Activated CD8-positive, alpha-beta memory T cell treated with anti-CD3 and anti-CD28 coated beads for 4 hours (primary cell): ENCODE measurements around the gene EBF4.

Source experiments
- DNase-seq, 2 donors: peaks; one replicate each; pipeline ENCODE4 v3.0.0-alpha.2; 2020; ENCODE audit warnings: low read depth in 2 of 2

Gene EBF4, protein sequence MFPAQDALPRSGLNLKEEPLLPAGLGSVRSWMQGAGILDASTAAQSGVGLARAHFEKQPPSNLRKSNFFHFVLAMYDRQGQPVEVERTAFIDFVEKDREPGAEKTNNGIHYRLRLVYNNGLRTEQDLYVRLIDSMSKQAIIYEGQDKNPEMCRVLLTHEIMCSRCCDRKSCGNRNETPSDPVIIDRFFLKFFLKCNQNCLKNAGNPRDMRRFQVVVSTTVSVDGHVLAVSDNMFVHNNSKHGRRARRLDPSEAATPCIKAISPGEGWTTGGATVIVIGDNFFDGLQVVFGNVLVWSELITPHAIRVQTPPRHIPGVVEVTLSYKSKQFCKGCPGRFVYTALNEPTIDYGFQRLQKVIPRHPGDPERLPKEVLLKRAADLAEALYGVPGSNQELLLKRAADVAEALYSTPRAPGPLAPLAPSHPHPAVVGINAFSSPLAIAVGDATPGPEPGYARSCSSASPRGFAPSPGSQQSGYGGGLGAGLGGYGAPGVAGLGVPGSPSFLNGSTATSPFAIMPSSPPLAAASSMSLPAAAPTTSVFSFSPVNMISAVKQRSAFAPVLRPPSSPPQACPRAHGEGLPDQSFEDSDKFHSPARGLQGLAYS

DNA sequence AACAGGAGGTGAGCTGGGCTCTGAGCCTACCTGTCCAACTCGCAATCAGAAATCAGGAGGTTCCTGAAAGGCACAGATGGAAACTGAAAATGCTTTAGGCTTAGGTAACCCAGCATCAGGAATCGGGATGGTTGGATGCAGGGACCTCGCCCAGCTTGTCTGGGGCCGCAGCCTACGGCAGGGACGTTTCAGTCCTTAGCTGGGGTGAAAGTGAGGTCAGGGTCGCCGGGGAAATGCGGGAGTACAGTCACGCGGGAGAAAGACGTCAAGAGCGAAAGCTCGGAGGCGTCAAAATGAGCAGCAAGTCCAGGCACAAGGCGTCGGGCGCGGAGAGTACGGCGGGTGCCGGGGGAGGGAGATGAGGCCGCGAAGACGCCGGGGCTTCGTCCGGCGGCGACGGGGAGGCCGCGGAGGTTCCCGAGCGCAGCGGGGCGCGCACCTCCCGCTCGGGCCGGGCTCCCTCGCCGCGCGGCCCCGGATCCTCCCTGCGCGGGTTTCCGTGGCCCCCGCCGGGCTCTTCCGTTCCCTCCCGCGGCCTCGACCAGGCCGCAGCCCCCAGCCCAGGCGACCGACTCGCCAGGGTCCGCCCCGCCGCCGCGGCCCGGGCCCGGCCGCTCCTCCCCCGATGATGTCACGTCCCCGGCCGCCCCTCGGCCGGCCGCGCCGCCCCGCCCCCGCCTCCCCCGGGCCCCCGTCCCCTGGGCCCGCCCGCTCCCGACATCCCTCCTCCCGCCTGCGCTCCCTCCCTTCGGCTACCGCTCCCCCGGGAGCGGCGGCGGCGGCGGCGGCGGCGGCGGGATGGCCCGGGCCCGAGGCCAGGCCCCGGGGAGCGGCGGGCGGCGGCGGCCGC is at the start of gene EBF4:
Gene EBF4 (plus strand): TSS at position 745 of the 850 bp plus-strand sequence. CDS start 866 bp downstream, outside the sequence.
- no peak for DNase-seq

DNA sequence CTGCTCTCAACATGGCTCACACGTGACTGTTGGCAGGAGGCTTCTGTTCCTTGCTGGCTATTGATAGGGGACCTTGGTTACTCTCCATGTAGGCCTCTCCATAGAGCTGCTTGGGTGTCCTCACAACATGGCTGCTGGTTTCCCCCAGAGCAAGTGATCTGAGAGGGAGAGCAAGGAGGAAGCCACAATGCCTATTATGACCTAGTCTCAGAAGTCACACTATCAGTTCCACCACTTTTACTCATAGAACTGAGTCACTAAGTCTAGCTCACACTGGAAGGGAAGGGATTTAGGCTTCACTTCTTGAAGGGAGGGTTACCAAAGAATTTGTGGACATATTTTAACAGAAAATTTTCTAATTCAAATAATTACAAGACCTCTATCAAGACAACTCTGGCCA is 48.9 kb upstream of the EBF4 start:
- DNase-seq: no peak

DNA sequence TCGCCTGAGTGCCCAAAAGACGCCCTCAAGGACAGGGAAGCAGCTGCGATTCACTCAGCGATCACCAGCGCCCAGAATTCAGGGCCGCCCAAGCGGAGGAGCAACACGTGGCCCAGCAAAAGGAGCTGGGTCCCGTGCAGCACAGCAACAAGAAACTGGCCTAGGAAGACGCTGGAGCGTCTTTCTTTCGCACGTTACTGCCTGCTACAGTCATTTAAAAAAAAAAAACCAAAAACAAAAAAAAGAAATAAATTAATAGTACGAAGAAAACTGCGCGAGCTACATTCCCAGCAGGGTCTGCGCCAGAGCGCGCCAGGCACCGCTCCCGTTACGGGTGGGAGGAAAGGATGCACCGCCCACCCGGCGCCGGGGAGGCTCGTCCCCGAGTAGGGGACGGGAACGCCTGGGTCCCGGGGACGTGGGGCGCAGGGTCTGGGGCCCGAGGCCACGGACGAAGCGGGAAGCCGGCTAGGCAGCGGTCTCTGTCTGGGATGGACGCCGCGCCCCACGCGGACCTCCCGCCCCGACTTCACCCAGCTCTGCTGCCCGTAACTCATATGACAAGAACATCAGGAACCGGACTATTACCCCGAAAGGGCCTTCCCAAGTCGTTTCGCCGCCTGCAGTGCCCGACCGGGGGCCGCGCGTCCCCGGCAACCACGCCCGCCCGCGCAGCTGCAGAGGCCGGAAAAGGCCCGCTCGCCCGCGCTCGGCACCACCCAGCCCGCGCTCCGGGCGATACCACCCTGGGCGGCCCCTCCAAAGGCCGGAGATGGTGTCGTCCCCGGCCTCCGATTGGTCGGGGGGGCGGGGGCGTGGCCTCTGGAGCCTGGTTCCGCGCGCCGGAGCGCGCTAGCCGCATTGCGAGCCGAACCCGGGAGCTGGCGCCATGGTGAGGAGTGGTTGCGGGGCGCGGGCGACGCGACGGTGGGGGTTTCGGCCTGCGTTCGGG is 40.5 kb upstream of the EBF4 start, which contains the start of gene NOP56:
Gene NOP56 (plus strand): TSS at position 861 of the 952 bp plus-strand sequence. CDS start 29 bp downstream, at position 890.
- peak; percentile 87 to 88 for DNase-seq

DNA sequence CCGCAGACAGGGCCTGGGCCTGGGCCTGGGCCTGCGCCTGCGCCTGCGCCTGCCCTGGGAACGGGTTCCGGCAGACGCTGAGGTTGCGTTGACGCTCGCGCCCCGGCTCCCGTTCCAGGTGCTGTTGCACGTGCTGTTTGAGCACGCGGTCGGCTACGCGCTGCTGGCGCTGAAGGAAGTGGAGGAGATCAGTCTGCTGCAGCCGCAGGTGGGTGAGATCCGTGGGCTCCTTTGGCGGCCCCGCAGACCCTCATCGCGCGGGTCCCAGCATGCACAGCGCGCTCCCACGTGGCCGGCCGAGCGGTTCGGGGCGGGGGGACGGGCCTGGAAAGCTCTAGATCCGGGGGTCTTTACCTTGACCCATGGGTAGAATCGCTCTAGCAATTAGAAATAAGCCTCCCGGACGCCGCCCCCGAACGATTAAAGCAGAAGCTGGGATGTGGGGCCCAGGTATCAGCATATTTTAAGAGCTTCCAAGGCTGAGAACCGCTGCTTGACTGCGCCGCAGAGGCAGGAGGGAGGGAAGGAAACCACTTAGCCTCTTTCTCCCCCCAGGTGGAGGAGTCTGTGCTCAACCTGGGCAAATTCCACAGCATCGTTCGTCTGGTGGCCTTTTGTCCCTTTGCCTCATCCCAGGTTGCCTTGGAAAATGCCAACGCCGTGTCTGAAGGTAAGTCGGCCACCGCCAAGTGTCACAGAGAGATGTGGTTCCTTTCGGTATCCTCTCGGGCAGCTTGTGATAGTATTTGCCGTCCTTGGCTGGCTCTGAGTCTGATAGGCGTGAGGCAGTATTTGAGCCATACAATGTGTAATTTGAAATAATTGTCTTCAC is 39.6 kb upstream of the EBF4 start:
- peak in 1 of 2 donors; percentile 35 for DNase-seq

DNA sequence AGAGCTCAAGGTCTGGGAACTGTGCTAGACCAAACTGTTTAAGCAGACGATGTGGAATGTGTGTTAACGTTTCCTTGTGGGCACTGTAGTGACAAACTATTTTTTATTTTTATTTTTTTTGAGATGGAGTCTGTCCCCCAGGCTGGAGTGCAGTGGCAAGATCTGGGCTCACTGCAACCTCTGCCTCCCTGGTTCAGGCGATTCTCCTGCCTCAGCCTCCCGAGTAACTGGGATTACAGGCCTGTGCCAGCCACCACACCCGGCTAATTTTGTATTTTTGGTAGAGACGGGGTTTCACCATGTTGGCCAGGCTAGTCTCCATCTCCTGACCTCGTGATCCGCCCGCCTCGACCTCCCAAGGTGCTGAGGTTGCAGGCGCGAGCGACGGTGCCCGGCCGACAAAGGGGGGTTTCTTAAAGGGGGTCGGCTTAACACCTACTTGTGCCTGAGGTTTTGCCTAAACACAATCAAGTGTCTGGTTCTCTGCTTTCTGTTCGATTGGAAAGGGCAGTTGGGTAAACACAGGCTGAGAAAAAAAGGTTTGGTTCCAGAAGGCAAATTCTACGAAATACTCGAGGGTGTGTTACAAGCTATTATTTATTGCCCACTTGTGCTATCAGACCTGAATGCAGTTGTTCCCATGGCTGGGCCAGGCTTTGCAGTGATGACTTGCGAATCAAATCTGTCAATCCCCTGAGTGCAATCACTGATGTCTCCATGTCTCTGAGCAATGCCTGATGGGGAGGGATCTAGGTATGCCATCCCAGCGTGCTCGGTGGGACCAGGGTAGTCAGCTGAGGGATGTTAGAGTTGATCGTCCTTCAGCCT is 38.8 kb upstream of the EBF4 start:
- no peak for DNase-seq

DNA sequence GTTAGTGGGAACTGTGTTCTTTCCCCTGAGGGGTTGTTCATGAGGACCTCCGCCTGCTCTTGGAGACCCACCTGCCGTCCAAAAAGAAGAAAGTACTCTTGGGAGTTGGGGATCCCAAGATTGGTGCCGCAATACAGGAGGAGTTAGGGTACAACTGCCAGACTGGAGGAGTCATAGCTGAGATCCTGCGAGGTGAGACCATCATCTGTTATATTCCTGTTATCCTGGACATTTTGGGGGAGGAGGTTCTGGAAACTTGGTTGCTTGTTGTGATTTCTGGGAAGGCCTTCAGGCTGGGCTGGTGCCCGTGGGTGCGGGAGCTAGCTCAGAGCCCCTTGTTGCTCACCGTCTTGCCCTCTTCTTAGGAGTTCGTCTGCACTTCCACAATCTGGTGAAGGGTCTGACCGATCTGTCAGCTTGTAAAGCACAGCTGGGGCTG is 38.2 kb upstream of the EBF4 start:
- DNase-seq: no peak

DNA sequence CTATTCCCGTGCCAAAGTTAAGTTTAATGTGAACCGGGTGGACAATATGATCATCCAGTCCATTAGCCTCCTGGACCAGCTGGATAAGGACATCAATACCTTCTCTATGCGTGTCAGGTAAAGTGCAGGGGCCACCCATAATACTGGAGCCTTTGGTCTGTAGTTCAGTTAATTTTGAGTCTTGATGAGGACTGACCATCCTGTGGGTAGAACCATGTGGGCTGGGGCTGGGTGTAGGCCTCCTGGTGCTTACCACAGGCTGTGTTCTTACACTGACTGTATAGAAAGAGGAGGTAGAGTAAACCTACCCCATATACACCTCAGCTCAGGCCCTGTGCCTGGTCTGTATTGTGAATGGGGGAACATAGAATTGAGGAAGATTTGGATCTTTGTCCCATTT is 37.7 kb upstream of the EBF4 start:
- DNase-seq: no peak

DNA sequence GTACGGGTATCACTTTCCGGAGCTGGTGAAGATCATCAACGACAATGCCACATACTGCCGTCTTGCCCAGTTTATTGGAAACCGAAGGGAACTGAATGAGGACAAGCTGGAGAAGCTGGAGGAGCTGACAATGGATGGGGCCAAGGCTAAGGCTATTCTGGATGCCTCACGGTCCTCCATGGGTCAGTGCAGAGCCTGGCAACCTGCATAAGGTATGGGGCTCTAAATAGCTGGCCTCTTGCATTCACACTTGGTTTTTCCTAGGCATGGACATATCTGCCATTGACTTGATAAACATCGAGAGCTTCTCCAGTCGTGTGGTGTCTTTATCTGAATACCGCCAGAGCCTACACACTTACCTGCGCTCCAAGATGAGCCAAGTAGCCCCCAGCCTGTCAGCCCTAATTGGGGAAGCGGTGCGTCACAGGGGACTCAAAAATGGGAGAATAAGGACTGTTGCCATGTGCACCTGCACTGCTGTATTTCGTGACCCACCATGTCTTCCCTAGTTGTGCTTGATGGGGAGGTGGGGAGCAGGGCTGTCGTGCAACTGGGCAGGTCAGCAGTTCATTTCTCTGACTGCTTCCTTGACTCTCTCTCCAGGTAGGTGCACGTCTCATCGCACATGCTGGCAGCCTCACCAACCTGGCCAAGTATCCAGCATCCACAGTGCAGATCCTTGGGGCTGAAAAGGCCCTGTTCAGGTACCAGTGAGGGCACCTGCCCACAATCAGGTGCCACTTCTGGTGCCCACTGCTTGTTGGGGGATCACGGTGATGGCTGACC is 37.1 kb upstream of the EBF4 start:
- no peak for DNase-seq

DNA sequence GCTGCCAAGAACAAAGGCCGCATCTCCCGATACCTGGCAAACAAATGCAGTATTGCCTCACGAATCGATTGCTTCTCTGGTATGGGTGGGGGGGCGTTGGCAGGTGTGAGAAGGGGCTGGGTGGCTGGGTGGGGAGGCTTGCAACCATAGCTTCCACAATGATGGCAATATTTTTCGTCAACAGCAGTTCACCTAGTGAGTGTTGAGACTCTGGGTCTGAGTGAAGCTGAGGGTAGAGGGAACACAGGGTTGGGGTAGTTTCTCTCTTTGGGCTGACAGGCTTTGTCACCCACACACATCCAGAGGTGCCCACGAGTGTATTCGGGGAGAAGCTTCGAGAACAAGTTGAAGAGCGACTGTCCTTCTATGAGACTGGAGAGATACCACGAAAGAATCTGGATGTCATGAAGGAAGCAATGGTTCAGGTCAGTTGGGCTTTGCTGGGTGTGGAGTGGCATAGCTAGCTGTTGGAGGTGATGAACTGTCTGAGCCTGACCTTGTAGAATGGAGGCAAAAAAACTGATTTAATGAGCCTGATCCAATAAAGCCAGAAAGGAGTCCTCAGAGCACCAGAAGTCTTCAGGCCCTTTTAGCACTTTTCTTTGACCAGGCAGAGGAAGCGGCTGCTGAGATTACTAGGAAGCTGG is 36.0 kb upstream of the EBF4 start:
- no peak for DNase-seq

DNA sequence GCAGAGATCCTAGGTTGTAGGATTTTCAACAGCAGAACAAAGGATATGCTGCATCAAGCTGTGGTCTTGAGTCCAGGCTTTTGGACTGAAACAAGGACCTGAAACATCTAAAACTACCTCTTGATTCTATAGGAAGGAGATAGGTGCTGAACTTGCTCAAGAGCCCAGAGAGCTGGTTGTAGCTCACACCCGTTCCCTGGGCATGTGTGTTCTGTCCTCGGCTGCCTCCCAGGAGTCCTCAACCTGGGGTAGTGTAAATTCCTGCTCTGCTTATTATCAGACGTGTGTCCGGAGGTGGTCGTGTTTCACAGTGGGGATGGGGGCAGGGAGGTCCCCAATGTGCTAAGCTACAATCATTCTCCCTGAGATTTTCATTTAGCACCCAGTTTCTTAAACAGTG is 35.3 kb upstream of the EBF4 start:
- no peak for DNase-seq

DNA sequence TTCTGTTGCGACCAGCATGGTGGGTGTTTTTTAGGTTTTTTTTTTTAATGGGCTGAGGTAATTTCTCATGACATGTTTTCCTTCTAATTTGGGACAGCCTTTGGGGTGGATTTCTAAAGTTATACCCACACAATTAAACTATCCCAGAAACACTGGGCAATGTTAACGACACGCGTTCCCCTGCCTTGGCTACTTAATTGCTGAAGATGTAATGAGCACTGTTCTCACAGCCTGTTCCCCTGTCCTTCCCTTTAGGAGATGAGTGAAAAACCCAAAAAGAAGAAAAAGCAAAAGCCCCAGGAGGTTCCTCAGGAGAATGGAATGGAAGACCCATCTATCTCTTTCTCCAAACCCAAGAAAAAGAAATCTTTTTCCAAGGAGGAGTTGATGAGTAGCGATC is 34.9 kb upstream of the EBF4 start:
- DNase-seq: no peak

DNA sequence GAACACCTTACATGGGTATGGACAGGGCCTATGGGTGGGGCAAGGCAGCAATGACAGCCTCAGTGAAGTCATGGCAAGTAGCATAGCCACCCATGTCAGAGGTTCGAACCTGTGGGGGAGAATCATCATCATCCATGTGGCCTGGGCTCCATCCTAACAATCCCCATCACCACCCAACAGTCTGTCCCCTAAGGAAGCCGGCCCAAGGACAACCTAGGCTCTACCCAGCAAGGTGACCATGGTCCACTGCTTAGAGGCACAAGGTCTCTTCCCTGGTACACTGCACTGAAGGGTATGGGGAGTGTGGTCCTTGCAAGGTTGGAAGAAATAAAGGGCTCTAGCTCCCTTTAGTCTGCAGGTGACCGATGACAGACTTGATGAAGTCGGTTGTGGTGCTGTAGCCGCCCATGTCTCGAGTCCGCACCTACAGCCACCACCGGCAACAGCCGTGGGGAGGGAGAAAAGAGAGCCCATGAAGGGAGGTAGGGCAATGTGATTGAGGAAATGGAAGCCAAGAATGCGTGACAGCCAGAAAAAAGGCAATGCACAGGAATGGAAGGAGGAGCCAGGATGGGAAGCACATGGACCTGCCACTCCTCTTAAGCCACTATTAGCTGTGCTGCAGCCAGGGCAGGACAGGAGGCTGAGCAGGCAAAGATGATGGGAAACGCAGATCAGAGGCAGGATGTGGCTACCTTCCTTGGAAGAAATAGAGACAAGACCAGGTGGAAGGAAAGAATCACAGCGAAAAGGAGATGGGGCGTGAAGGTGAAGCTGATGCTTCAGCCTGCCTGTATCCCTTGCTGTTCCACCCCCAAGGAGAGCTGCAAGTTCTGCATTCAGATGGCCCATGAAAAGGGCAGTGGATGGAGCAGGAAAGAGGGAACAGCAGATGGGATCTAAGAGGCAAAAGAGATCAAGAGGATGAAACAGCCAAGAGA is 33.9 kb upstream of the EBF4 start:
- DNase-seq: no peak

DNA sequence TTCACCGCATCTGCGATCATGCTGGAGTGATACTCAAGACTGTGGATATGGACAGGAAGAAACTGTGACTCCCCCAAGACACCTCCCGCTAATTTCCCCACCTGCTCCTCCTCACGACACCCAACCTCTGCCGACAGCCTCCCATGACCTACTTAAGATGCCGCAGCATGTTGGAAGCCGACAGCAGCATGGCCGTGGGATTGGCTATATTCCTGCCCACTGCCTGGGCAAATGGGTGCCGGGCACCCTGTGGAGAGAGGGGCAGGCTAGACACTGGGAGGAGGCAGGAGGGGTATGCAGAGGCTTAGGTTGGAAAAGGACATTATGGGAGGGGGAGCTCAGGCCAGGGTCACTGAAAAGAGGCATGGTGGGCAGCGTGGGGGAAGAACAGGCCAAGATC is 33.0 kb upstream of the EBF4 start:
- DNase-seq: no peak

DNA sequence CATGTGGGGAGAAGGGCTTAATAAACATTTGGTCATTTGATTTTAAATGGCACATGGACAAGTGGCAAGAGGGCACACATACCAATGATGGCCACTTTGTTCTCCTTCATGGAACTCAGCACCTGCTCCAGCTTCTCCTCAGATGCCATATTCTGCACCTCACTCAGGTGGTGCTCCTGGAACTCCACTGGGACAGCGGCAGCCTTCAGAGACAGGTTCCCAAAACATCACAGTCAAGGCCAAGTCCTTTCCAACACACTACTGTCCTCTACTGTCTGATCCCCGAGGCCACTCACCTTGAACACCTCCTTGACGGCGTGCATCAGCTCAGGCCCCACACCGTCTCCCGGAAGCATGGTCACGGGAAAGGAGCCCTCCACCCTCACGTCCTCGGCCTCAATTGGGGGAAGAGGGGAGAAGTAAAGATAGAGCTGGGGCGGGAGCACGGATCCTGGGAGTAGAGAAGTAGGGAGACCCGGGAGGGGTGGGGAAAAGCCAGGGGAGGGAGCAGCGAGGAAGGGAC is 29.2 kb upstream of the EBF4 start:
- DNase-seq: no peak

DNA sequence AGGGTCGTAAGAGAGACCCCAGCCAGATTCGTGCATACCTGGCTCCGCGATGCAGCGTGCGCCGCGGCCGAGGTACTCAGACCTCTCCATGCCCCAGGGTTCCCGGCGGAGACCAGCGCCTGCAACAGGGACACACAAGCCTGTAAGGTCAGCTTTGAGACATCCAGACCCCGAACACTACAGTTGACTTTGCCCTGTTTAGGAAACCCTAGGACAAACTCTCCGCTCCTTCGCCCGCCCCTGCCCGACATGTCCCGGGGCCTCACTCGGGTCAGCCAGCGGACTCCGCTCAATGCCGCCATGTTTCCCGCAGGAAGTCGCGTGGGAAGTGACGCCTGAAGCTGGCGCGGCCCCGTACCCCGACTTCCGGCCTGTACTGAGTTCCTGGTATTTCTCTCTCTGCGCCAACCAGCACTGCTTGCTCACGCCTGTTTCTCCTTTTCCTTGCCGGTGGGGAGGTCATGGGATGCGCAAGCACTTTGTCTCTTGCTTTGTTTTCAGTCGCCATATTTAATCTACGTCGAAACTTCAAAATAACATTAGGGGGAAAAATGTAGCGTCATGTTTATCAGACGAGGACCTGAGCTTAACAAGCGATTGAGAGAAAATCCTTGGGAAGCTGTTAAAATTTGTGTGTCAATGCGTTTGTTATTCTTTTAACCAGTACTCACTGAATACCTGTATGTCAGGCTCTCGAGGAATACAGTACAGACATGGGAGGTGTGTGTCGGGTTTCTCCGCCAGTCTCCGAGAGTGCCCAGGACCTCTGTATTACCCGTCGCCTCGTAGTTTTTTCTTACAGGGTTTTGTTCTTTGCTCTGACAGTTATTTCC is 28.5 kb upstream of the EBF4 start, which contains the start of gene IDH3B:
Gene IDH3B (minus strand): TSS at position 330 of the 833 bp plus-strand sequence. CDS start 28 bp downstream, at position 302.
- peak; percentile 84 to 85 for DNase-seq

DNA sequence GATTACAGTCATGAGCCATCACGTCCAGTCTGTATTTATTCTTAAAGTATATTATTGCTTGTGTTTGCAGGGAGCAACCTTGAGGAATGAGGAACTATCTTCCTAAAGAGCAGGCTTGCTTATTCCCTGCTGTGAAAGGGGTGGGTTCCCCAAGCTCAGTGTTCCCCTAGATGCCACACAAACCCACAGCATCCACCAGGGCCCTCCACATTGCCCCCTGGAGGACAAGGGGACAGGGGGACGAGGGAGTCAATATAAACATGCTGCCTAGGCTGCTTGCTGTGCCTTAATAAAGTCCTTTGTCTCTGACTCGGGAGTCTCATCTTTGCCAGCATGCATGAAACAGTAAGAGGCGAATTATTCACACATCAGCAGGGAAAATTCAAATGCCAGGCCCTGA is 20.6 kb upstream of the EBF4 start:
- no peak for DNase-seq
